IMR-90 (cell line): Measurements from ENCODE around the gene FOXK2. TPM values are rescaled to one million over a fixed set of nuclear protein-coding genes. Genes with fewer than 3 reads are reported as not detected.

Experiments used
- ATAC-seq: fragments of 200-7000 bp; cut with Tn5 transposase; 2 replicates; pipeline ENCODE4 v1.9.1; 2020; ENCODE audit warnings: low read depth, mild to moderate bottlenecking, moderate library complexity
- BruUV-seq: library from RNA; stranded (reverse); fragments of 400-500 nt; replicated peaks from 2 replicates; lab custom pipeline; 2021; lab: Mats Ljungman, UMichigan
- CTCF ChIA-PET: fragments of 300-600 bp; formaldehyde crosslinking; extraction: SDS; loops from one replicate; lab custom pipeline; 2021; ENCODE audit warnings: antibody characterized with exemption; lab: Yijun Ruan, JAX
- POLR2A ChIA-PET: fragments of 300-600 bp; sonication (Branson Sonifier 250); formaldehyde crosslinking; loops from one replicate; lab custom pipeline; 2022; ENCODE audit warnings: antibody characterized with exemption; ENCODE audit not compliant: unreplicated experiment; lab: Charles Lee
- DNase-seq: peaks from one replicate; pipeline ENCODE4 v3.0.0; 2013
- H2AFZ ChIP-seq: replicated peaks from 2 replicates; pipeline ENCODE3; 2013; ENCODE audit warnings: low read length, mild to moderate bottlenecking; ENCODE audit not compliant: poor library complexity
- H2AK5ac ChIP-seq: 2 replicates; pipeline ENCODE4 v1.6.1; 2013; ENCODE audit warnings: low read depth, low read length, inconsistent platforms
- H2AK9ac ChIP-seq: replicated peaks from 2 replicates; pipeline ENCODE3; 2013; ENCODE audit warnings: mild to moderate bottlenecking, low read depth, low read length, moderate library complexity; ENCODE audit not compliant: poor library complexity
- H2BK120ac ChIP-seq: 2 replicates; pipeline ENCODE4 v1.6.1; 2013; ENCODE audit warnings: low read depth, low read length, inconsistent platforms
- H2BK15ac ChIP-seq: 3 replicates; pipeline ENCODE4 v1.6.1; 2013; ENCODE audit warnings: low read depth, low read length, inconsistent platforms
- H2BK20ac ChIP-seq: 2 replicates; pipeline ENCODE4 v1.6.1; 2013; ENCODE audit warnings: low read depth, mild to moderate bottlenecking, inconsistent platforms, low read length, moderate library complexity
- H2BK5ac ChIP-seq: 2 replicates; pipeline ENCODE4 v1.6.1; 2013; ENCODE audit warnings: mild to moderate bottlenecking, low read depth, low read length, inconsistent platforms; ENCODE audit not compliant: poor library complexity, severe bottlenecking
- H3K14ac ChIP-seq: replicated peaks from 2 replicates; pipeline ENCODE4 v1.6.1; 2013; ENCODE audit warnings: low read depth, low read length, inconsistent platforms
- H3K18ac ChIP-seq: 2 replicates; pipeline ENCODE4 v1.6.1; 2013; ENCODE audit warnings: low read depth, low read length, control low read depth
- H3K23ac ChIP-seq: 2 replicates; pipeline ENCODE4 v1.6.1; 2013; ENCODE audit warnings: low read depth, low read length, inconsistent platforms
- H3K27ac ChIP-seq: 2 replicates; pipeline ENCODE4 v1.5.1; 2013; ENCODE audit warnings: mild to moderate bottlenecking, control low read depth, low read length; ENCODE audit not compliant: insufficient read depth
- H3K27me3 ChIP-seq: 2 replicates; pipeline ENCODE4 v1.6.1; 2013; ENCODE audit warnings: low read length; ENCODE audit not compliant: control insufficient read depth, insufficient read depth
- H3K36me3 ChIP-seq: 2 replicates; pipeline ENCODE4 v1.6.1; 2013; ENCODE audit warnings: low read length, mixed read lengths; ENCODE audit not compliant: control insufficient read depth, insufficient read depth
- H3K4ac ChIP-seq: 2 replicates; pipeline ENCODE4 v1.6.1; 2013; ENCODE audit warnings: low read depth, low read length, inconsistent platforms
- H3K4me1 ChIP-seq: 2 replicates; pipeline ENCODE4 v1.6.1; 2013; ENCODE audit warnings: low read length, mixed read lengths; ENCODE audit not compliant: control insufficient read depth, insufficient read depth
- H3K4me2 ChIP-seq: 2 replicates; pipeline ENCODE4 v1.6.1; 2013; ENCODE audit warnings: low read depth, mild to moderate bottlenecking, control low read depth, low read length, moderate library complexity
- H3K4me3 ChIP-seq: 2 replicates; pipeline ENCODE4 v1.5.1; 2013; ENCODE audit warnings: low read depth, mild to moderate bottlenecking, control low read depth, low read length, moderate library complexity; ENCODE audit not compliant: insufficient read depth
- H3K56ac ChIP-seq: 2 replicates; pipeline ENCODE4 v1.6.1; 2013; ENCODE audit warnings: low read length, inconsistent platforms; ENCODE audit not compliant: insufficient read depth; ENCODE audit errors: extremely low read depth
- H3K79me1 ChIP-seq, 2 experiments: 2 replicates each; pipeline ENCODE4 v1.6.1; 2013; ENCODE audit warnings: low read length in 2 of 2, inconsistent platforms in 1 of 2, low read depth in 1 of 2
- H3K9ac ChIP-seq: 2 replicates; pipeline ENCODE4 v1.6.1; 2013; ENCODE audit warnings: low read depth, low read length, control low read depth
- H3K9me1 ChIP-seq: 2 replicates; pipeline ENCODE4 v1.6.1; 2013; ENCODE audit warnings: low read length, inconsistent platforms; ENCODE audit not compliant: insufficient read depth
- H3K9me3 ChIP-seq: 2 replicates; pipeline ENCODE4 v1.6.1; 2013; ENCODE audit warnings: low read length; ENCODE audit not compliant: control insufficient read depth, insufficient read depth
- H4K20me1 ChIP-seq: 2 replicates; pipeline ENCODE4 v1.6.1; 2013; ENCODE audit warnings: low read length, inconsistent platforms; ENCODE audit not compliant: insufficient read depth
- H4K5ac ChIP-seq: 2 replicates; pipeline ENCODE4 v1.6.1; 2013; ENCODE audit warnings: mild to moderate bottlenecking, low read depth, low read length, control low read depth
- H4K8ac ChIP-seq, 2 experiments: 2 replicates each; pipeline ENCODE4 v1.6.1; 2013; ENCODE audit warnings: low read depth in 2 of 2, low read length in 2 of 2, control low read depth in 1 of 2, inconsistent platforms in 1 of 2
- H4K91ac ChIP-seq: 2 replicates; pipeline ENCODE4 v1.6.1; 2013; ENCODE audit warnings: low read depth, low read length, inconsistent platforms; ENCODE audit not compliant: insufficient read depth
- BHLHE40 ChIP-seq: fragments of 150-350 bp; IDR thresholded peaks from 2 replicates; pipeline ENCODE4 v1.6.1; 2016; ENCODE audit warnings: mild to moderate bottlenecking, low read depth, low read length
- CEBPB ChIP-seq: IDR thresholded peaks from 2 replicates; pipeline ENCODE4 v1.6.1; 2012; ENCODE audit warnings: low read depth, low read length, improper control_type of control experiment
- ELK1 ChIP-seq: fragments of 150-350 bp; IDR thresholded peaks from 2 replicates; pipeline ENCODE4 v1.6.1; 2016; ENCODE audit warnings: low read depth, mild to moderate bottlenecking, low read length, moderate library complexity, borderline replicate concordance
- FOS ChIP-seq: fragments of 150-350 bp; IDR thresholded peaks from 2 replicates; pipeline ENCODE4 v1.6.1; 2016; ENCODE audit warnings: low read depth, low read length
- MAFK ChIP-seq: IDR thresholded peaks from 2 replicates; pipeline ENCODE4 v1.6.1; 2012; ENCODE audit warnings: low read depth, low read length, improper control_type of control experiment
- MAZ ChIP-seq: IDR thresholded peaks from 2 replicates; pipeline ENCODE4 v1.6.1; 2012; ENCODE audit warnings: low read depth, mild to moderate bottlenecking, low read length, improper control_type of control experiment, moderate library complexity, borderline replicate concordance
- MXI1 ChIP-seq: IDR thresholded peaks from 2 replicates; pipeline ENCODE4 v1.6.1; 2012; ENCODE audit warnings: low read depth, mild to moderate bottlenecking, low read length, moderate library complexity, borderline replicate concordance
- NFE2L2 ChIP-seq: fragments of 150-350 bp; IDR thresholded peaks from 2 replicates; pipeline ENCODE4 v1.6.1; 2016; ENCODE audit warnings: low read depth, mild to moderate bottlenecking, low read length
- RAD21 ChIP-seq: IDR thresholded peaks from 2 replicates; pipeline ENCODE4 v1.6.1; 2012; ENCODE audit warnings: low read length, improper control_type of control experiment
- RFX5 ChIP-seq: IDR thresholded peaks from 2 replicates; pipeline ENCODE4 v1.8.0; 2012; ENCODE audit warnings: low read depth, mild to moderate bottlenecking, low read length, moderate library complexity
- USF2 ChIP-seq: fragments of 150-350 bp; IDR thresholded peaks from 2 replicates; pipeline ENCODE4 v1.6.1; 2017; ENCODE audit warnings: mild to moderate bottlenecking, antibody characterized with exemption, low read length, low read depth
- WGBS, 2 experiments: methylation state at CpG; one replicate each; pipeline versions ENCODE4 v1.1.5 to v1.1.7; 2013; ENCODE audit warnings: missing lambda C conversion rate in 2 of 2; ENCODE audit not compliant: insufficient read length in 1 of 2; ENCODE audit errors: extremely low coverage in 2 of 2; 5-methylcytosine and 5-hydroxymethylcytosine counted together
- dilution Hi-C: fragments of 300-500 bp; cut with HindIII; formaldehyde crosslinking; loops from one replicate; pipeline ENCODE4 v1.14.3; 2018; ENCODE audit warnings: low sequenced_read_pairs; ENCODE audit not compliant: unreplicated experiment
- in situ Hi-C: fragments of 300-500 bp; cut with MboI; formaldehyde crosslinking; loops from 3 replicates; pipeline ENCODE4 v1.14.3; 2019; ENCODE audit warnings: low sequenced_read_pairs, inconsistent platforms, mixed read lengths
- intact Hi-C: fragments of 100-400 bp; cut with micrococcal nuclease; formaldehyde crosslinking; loops from 2 replicates; pipeline ENCODE4 v1.10.0; 2022
- polyA plus RNA-seq, 3 experiments: library from polyadenylated mRNA; depleted of rRNA; stranded (reverse); fragments of >200 nt; gene quantifications; 2 replicates each; pipeline ENCODE4 v1.2.3, GENCODE V29; 2012; ENCODE audit warnings: low replicate concordance in 1 of 3
- total RNA-seq: library from RNA; depleted of rRNA; stranded (reverse); fragments of >200 nt; gene quantifications from 2 replicates; pipeline ENCODE4 v1.2.3, GENCODE V29; 2012

FOXK2 gene
- total and polyA plus RNA-seq, 2 of the 4 experiments (the other 2 are of a cell fraction): 12.5 to 20.0 TPM

GRCh38 chr17:82524540-82524939 lies 5.0 kb downstream of the FOXK2 start:
- Histone ChIP-seq H3K23ac (0 out of 2 replicates have a peak overlapping the region, but pooled peaks have one; percentile 12), H3K4ac (no peak overlapping the region), H4K91ac (no peak overlapping the region), H2BK20ac (no peak overlapping the region), H2AK9ac (peak overlapping the region; percentile 31), H2BK5ac (no peak overlapping the region), H3K56ac (no peak overlapping the region), H3K4me3 (no peak overlapping the region), H4K8ac (no peak overlapping the region), H3K9me1 (peaks cover 17% of the 10 kb centered on the region), H2AFZ (no peak overlapping the region), H2BK120ac (no peak overlapping the region), H3K4me2 (no peak overlapping the region), H2AK5ac (no peak overlapping the region), H3K4me1 (peaks cover 7% of the 10 kb centered on the region; the same call in 1 of the 2 replicates), H3K18ac (no peak overlapping the region), H3K79me1 (peaks cover 0 to 74% of the 10 kb centered on the region in 2 experiments; a peak in 2 of 4 replicates), H3K14ac (no peak overlapping the region), H4K5ac (no peak overlapping the region), H3K27ac (no peak overlapping the region), H3K9ac (no peak overlapping the region), H4K20me1 (peaks cover 92% of the 10 kb centered on the region), H2BK15ac (no peak overlapping the region), H3K9me3 (no peaks in the 10 kb centered on the region), H3K36me3 (peaks cover 1% of the 10 kb centered on the region; the same call in 1 of the 2 replicates), H3K27me3 (no peaks in the 10 kb centered on the region)
- no TSS peak for BruUV-seq
- in situ Hi-C loops (no loop called here), dilution Hi-C loops (no loop called here), intact Hi-C loops (no loop called here)
- CTCF ChIA-PET: no interaction called here
- TF ChIP-seq MXI1 (no peak), RAD21 (no peak), MAFK (no peak), ELK1 (no peak), FOS (no peak), CEBPB (no peak), NFE2L2 (no peak), RFX5 (no peak), MAZ (no peak), BHLHE40 (no peak), USF2 (no peak)
- no peak for ATAC-seq
- POLR2A ChIA-PET: no interaction called here
- no peak for DNase-seq
- WGBS, 2 experiments: 48% methylated on average over 2 of the region's 4 CpGs; no CpG with 5 or more reads in 1 of the 2 experiments
